ENCODE measurements around the gene ADM.

DNA sequence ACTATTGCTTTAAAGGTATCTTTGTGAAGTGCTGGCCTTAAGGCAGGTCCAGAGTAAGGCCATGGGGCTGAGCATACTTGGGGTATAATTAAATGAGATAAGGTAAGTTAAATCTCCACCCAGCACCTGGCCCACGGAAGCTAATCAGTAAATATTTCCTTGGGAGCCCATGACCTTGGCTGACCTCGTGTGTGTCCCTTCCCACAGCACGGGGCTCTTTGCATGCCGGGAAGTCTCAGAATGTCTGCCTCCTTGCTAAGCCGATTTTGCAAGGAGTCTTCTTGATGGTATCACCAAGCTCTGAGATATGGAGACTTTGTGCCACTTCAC lies 46.5 kb downstream of the ADM start:
- TF ChIP-seq, protein P1, sequence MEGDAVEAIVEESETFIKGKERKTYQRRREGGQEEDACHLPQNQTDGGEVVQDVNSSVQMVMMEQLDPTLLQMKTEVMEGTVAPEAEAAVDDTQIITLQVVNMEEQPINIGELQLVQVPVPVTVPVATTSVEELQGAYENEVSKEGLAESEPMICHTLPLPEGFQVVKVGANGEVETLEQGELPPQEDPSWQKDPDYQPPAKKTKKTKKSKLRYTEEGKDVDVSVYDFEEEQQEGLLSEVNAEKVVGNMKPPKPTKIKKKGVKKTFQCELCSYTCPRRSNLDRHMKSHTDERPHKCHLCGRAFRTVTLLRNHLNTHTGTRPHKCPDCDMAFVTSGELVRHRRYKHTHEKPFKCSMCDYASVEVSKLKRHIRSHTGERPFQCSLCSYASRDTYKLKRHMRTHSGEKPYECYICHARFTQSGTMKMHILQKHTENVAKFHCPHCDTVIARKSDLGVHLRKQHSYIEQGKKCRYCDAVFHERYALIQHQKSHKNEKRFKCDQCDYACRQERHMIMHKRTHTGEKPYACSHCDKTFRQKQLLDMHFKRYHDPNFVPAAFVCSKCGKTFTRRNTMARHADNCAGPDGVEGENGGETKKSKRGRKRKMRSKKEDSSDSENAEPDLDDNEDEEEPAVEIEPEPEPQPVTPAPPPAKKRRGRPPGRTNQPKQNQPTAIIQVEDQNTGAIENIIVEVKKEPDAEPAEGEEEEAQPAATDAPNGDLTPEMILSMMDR (conservative IDR thresholded peaks at IDR 0.05; ENCODE audit: low read length): no peak
- TF ChIP-seq EZH2phosphoT487 (IDR thresholded peaks at IDR 0.05; ENCODE audit: borderline replicate concordance, low read depth, low read length): no peak

All from OCI-LY7 (cell line).